Testis (tissue), 3 donors: ENCODE data around the gene RRP12. TPM values are rescaled to one million over a fixed set of nuclear protein-coding genes. Genes with fewer than 3 reads are reported as not detected.

ENCODE experiments used
- DNase-seq: peaks from one replicate; pipeline ENCODE4 v3.0.0-alpha.2; 2019
- H3K27ac ChIP-seq, 2 donors: fragments of 200-600 bp; sonication (generic); one replicate each; pipeline ENCODE4 v1.5.1; 2019
- H3K27me3 ChIP-seq: fragments of 200-600 bp; sonication (generic); one replicate; pipeline ENCODE4 v1.5.1; 2019
- H3K36me3 ChIP-seq: fragments of 200-600 bp; sonication (generic); one replicate; pipeline ENCODE4 v1.5.1; 2017; ENCODE audit warnings: low read depth; ENCODE audit errors: missing control alignments
- H3K4me1 ChIP-seq: fragments of 200-600 bp; sonication (generic); one replicate; pipeline ENCODE4 v1.5.1; 2019
- H3K4me3 ChIP-seq, 2 donors: fragments of 200-600 bp; sonication (generic); one replicate each; pipeline ENCODE4 v1.5.1; 2017 to 2019
- H3K9me3 ChIP-seq: fragments of 200-600 bp; sonication (generic); one replicate; pipeline ENCODE4 v1.5.1; 2017
- CTCF ChIP-seq, 3 experiments: fragments of 450-650 bp in 2 of 3; fragments of 200-600 bp in 1 of 3; sonication (generic) in 1 of 3; IDR thresholded peaks; one replicate each; pipeline ENCODE4 v1.5.1; 2016 to 2019; ENCODE audit warnings: antibody characterized with exemption in 3 of 3, mild to moderate bottlenecking in 2 of 3, moderate library complexity in 1 of 3
- POLR2A ChIP-seq: fragments of 450-650 bp; IDR thresholded peaks from one replicate; pipeline ENCODE4 v1.6.1; 2017; ENCODE audit warnings: antibody characterized with exemption, mild to moderate bottlenecking, moderate library complexity
- WGBS, 2 donors: methylation state at CpG; one replicate each; pipeline ENCODE4 v1.1.5; 2018; 5-methylcytosine and 5-hydroxymethylcytosine counted together
- intact Hi-C: fragments of 100-400 bp; cut with DNase I; formaldehyde crosslinking; loops from one replicate; pipeline ENCODE4 v1.15.1; 2023; ENCODE audit warnings: low total_unique reads
- polyA plus RNA-seq: library from polyadenylated mRNA; stranded (reverse); fragments of 350-450 nt; fragmentation: Illumina TruSeq; extraction: RNeasy Lipid Tissue Mini Kit (QIAGEN cat#74804); gene quantifications from one replicate; pipeline ENCODE4 v1.2.3, GENCODE V29; 2014; ENCODE audit warnings: low read depth, low replicate concordance; ENCODE audit not compliant: insufficient read depth
- total RNA-seq, 2 donors: library from RNA; depleted of rRNA; stranded (reverse); fragments of >200 nt; gene quantifications; one replicate each; pipeline ENCODE4 v1.2.3, GENCODE V29; 2016

Gene RRP12
- total and polyA plus RNA-seq, 3 donors from 2014 or later: 38.1 to 54.6 (median 53.5) TPM

GRCh38 chr10:97383159-97383558, 18.0 kb downstream of the RRP12 start:
- H3K4me3 ChIP-seq: no peak overlapping the region
- no peaks in the 10 kb centered on the region for H3K36me3 ChIP-seq
- DNase-seq: no peak
- H3K27ac ChIP-seq: no peak overlapping the region
- TF ChIP-seq CTCF (IDR thresholded peaks at IDR 0.05) (no peak), POLR2A (no peak)
- WGBS, 2 donors: 80 to 88% methylated on average over 7 of the region's 7 CpGs
- H3K4me1 ChIP-seq: no peaks in the 10 kb centered on the region
- intact Hi-C loops: no loop called here
- no peaks in the 10 kb centered on the region for H3K9me3 ChIP-seq
- no peaks in the 10 kb centered on the region for H3K27me3 ChIP-seq

- Histone ChIP-seq H3K9me3 (no peaks in the 10 kb centered on the region), H3K27me3 (no peaks in the 10 kb centered on the region), H3K4me1 (no peaks in the 10 kb centered on the region), H3K4me3 (no peak overlapping the region), H3K27ac (no peak overlapping the region), H3K36me3 (no peaks in the 10 kb centered on the region)
- TF ChIP-seq CTCF (IDR thresholded peaks at IDR 0.05): no peak
- no peak for TF ChIP-seq POLR2A
- DNase-seq: no peak
- intact Hi-C loops: no loop called here
- WGBS, 2 donors: 91 to 94% methylated on average over 8 of the region's 8 CpGs
Observed at GRCh38 chr10:97381626-97382025, 19.5 kb downstream of the RRP12 start.

- Histone ChIP-seq H3K4me1 (no peaks in the 10 kb centered on the region), H3K9me3 (no peaks in the 10 kb centered on the region), H3K36me3 (no peaks in the 10 kb centered on the region), H3K27me3 (no peaks in the 10 kb centered on the region), H3K27ac (no peak overlapping the region), H3K4me3 (no peak overlapping the region)
- 73% methylated on average over 8 of the region's 8 CpGs; no CpG with 5 or more reads in 1 of the 2 donors for WGBS, 2 donors
- TF ChIP-seq POLR2A: no peak
- intact Hi-C loops: no loop called here
- no peak for DNase-seq
Observed at GRCh38 chr10:97380516-97380915, 20.6 kb downstream of the RRP12 start.

GRCh38 chr10:97378933-97379921, 21.9 kb downstream of the RRP12 start:
- intact Hi-C loops: no loop called here
- Histone ChIP-seq H3K36me3 (no peaks in the 10 kb centered on the region), H3K4me3 (no peak overlapping the region), H3K27me3 (no peaks in the 10 kb centered on the region), H3K27ac (no peak overlapping the region), H3K4me1 (no peaks in the 10 kb centered on the region), H3K9me3 (no peaks in the 10 kb centered on the region)
- TF ChIP-seq POLR2A (no peak), CTCF (IDR thresholded peaks at IDR 0.05) (no peak)
- DNase-seq: no peak
- 88 to 90% methylated on average over 15 of the region's 15 CpGs for WGBS, 2 donors

- Histone ChIP-seq H3K36me3 (no peaks in the 10 kb centered on the region), H3K9me3 (no peaks in the 10 kb centered on the region), H3K27me3 (no peaks in the 10 kb centered on the region), H3K27ac (no peak overlapping the region), H3K4me1 (no peaks in the 10 kb centered on the region), H3K4me3 (no peak overlapping the region)
- 83 to 84% methylated on average over 6 of the region's 6 CpGs for WGBS, 2 donors
- TF ChIP-seq CTCF (IDR thresholded peaks at IDR 0.05): no peak
- no peak for TF ChIP-seq POLR2A
- intact Hi-C loops: no loop called here
- no peak for DNase-seq
Observed at GRCh38 chr10:97376413-97376812, 24.7 kb downstream of the RRP12 start.
